NCI-H1436 treated with DMSO at 0.1 percent for 48 hours (cell line): Measurements from ENCODE around the gene CALR3.
"Not testable (repeated sequence)": the region's sequence is repeated elsewhere in the genome, so short reads cannot be mapped to it uniquely, and the experiment has no call there.

Experiments
- DNase-seq: peaks from one replicate; lab custom pipeline; 2025; lab: John Stamatoyannopoulos, UW

The CALR3 gene, protein sequence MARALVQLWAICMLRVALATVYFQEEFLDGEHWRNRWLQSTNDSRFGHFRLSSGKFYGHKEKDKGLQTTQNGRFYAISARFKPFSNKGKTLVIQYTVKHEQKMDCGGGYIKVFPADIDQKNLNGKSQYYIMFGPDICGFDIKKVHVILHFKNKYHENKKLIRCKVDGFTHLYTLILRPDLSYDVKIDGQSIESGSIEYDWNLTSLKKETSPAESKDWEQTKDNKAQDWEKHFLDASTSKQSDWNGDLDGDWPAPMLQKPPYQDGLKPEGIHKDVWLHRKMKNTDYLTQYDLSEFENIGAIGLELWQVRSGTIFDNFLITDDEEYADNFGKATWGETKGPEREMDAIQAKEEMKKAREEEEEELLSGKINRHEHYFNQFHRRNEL

DNA sequence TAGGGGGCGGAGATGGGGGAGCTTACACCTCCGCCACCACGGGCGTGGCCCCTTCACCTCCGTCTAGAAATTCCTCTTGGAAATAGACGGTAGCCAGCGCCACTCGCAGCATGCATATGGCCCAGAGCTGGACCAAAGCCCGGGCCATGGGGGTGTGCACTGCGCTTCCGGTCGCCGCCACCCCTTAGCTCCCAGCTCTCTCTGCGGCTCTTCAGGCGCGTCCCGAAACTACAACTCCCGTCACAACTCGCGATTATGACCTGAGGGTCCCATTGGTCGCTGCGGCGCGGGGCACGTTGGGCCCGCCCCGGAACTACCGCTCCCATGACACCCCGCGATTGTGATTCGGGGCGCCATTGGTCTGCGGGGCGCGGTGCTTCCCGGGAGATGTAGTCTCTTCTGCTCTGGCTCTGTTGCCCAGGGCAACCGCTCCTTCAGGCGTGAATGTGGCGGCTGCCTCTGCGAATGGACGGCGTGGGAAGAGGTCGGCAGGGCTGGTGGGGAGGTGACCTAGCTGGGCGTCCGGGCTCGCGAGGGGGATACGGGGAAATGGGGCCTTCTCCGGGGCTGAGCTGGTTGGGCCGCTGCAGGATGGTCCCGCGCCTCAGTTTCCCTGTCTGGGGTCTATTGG lies at the start of gene CALR3, which contains the start of gene C19orf44:
CALR3 (minus strand) TSS at position 186 of the 631 bp plus-strand sequence; CDS start at position 148, 38 bp downstream.
C19orf44 (plus strand) TSS at position 413 of the 631 bp plus-strand sequence. CDS start 4,399 bp downstream, outside the sequence.
- DNase-seq = peak; percentile 92

DNA sequence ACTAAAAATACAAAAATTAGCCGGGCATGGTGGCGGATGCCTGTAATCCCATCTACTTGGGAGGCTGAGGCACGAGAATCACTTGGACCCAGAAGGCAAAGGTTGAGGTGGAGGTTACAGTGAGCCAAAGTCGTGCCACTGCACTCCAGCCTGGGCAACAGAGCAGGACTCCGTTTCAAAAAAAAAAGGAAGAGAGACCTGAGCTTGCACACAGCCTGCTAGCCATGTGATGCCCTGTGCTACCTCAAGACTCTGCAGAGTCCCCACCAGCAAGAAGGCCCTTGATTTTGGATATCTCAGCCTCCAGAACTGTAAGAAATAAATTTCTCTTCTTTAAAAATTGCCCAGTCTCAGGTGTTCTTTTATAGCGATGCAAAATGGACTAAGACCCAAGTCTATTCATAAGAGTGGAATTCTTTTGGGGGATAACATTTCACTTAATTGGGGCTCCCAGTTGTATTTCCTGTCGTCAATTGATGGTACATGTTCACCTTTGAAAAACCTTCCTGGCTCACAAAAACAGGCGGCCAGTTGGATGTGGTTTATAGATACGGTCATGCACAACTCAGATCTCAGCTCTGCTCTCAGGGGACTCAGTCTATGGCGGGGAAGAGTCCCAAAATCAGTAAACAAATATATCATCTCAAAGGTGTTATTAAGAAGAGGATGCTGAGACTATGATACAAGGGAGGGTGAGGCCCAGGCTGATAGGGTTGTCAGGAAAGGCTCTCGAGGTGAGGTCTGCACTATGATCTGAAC lies 48.7 kb upstream of the CALR3 start:
- DNase-seq = no peak

DNA sequence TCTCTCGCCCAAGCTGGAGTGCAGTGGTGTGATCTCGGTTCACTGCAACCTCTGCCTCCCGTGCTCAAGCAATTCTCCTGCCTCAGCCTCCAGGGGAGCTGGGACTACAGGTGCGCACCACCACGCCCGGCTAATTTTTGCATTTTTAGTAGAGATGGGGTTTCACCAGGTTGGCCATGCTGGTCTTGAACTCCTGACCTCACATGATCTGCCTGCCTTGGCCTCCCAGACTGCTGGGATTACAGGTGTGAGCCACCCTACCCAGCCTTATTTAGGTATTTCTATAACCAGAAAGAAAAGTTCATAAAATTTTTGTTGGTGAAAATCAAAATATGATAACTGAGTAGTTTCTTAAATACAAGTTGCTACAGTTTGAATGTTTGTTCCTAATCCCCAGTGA lies 47.8 kb upstream of the CALR3 start:
- DNase-seq = not testable (repeated sequence)

DNA sequence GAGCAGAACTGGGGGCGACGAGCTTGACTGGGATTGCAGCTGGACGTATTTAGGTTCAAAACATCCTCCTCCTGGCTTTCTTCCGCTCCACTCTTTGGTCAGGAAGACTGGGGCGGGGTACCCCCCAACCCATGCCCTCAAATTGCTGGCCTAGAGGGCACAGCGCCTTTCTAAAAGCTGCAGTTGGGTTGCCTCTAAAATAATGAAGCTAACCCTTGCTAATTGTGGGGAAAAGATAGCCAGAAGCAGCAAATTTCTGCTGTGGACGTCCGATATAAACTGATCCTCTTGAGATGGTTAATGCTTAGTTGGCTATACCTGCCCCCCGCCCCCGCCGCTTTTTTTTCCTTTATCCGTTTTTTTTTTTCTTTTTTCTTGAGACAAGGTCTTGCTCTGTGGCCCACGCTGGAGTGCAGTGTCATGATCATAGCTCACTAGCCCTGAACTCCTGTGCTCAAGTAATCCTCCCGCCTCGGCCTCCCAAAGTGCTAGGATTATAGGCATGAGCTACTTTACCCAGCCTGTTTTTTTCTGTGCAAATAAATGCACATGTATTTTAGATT lies 47.0 kb upstream of the CALR3 start:
- no peak for DNase-seq

DNA sequence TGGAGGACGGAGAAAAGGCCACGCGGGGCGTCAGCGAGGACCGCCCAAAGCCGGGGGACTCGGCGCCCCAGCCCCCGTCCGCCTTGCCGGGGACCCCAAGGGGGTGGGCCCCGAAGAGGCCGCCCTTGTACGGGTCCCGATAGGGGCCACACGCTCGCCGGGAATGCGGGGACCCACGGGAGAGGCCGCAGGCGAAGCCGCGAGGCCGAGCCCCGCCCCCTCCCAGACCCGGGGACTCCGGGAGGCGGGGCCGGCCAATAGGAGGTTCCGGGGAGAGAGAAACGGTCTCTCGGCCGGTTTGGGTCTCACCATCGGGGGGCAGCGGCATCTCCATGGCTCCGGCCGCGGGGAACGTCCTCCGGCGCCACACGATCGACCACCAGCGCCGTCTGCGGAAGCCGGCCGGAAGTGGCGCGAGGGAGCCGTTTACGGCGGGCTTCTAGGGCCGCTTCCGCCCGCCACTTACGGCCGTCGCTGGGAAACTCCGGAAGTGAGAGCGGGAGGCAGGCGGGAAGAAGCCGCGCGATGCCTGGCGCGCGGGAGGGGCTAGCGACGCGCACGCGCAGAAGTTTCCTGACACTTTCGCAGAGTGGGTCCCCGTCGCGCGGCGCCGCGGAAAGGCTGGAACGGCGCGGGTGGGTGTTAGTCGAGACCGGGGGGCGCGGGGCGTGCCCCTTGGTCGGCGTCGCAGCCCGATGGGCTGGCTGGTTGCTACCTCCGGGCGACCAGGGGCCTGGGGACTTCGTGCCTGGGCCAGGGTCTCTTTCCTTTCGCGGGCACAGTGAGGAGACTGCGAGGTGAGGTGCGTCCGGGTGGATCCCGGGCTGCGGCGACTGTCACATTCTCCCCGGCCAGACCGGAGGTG lies 46.3 kb upstream of the CALR3 start, which contains the start of gene CHERP:
CHERP (minus strand) TSS at position 393 of the 865 bp plus-strand sequence; CDS start at position 334, 59 bp downstream.
- peak; percentile 46 for DNase-seq

DNA sequence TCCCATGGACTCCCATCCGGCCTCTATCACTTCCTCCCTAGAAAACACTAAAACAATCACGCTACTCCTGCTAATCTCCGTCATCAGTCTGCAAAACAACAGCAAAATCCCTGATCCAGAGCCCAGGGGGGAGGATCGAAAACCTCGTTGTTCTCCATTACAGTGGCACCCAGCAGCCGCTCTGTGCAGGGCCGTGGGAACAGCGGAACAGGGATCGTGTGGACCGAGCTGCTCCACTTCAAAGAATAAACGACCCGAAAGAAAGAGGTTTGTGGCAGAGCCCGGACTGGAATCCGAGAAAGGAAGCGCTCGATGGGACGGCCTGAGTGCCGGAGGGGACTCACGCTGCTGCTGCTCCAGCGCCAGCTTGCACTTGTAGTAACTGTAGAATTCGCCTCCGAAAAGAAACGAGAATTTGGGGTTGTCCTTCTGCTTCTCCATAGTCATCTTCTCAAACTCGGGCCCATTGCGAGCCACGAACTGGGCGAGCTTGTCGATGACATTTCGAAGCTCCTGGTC lies 45.6 kb upstream of the CALR3 start:
- no peak for DNase-seq

DNA sequence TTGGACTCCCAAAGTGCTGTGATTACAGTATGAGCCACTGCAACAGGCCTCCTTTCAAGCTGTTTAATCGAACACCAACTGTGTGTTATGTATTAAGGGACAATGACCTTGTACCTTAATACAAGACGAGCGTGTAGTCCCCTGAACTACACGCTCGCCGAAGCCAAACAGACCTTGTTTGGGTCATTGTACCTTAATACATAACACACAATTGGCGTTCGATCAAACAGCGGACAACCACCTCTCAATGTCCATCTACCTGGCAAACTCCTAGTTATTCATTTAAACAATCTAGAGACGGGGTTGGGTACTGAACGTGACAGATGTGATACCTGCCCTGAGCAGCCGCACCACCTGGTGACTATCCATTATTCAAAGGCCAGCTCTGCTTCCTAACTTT lies 45.0 kb upstream of the CALR3 start:
- no peak for DNase-seq

DNA sequence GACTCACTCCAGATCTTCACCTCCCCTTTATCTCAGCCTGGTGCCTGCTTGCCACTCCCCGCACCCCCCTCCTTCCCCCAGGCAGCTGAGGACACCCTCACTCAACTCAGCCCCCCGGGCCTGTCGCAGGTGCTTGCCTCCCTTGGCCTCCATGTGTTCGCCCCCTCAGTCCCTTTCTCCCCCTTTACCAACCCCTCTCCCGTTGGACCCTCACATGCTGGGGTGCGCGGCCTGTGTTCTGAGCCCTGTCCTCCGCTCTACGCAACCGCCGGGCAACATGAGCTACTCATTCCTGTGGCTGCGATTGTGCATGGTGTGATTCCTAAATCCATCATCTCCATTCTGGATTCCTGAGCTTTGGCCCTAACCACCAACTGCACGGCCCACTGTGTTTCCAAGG lies 41.1 kb upstream of the CALR3 start:
- DNase-seq = no peak

DNA sequence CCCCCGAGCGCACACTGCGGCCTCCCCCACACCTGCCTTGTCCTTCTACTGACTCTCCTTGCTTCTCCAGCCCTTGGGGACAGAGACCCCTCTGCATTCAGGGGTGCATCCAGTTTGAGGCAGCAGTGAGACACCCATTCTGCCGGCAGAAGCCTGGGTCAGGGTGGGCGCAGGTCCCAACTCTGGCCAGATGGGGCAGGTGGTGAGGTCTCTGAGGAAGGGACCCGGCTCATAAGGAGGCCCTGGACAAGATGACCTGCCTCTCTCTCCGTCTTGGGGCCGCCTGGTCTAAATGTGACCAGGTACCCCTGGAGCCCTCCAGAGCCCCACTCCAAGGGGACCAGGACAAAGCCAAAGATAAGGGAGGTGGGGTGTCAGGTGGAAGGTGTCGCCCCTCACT lies 40.2 kb upstream of the CALR3 start:
- no peak for DNase-seq

DNA sequence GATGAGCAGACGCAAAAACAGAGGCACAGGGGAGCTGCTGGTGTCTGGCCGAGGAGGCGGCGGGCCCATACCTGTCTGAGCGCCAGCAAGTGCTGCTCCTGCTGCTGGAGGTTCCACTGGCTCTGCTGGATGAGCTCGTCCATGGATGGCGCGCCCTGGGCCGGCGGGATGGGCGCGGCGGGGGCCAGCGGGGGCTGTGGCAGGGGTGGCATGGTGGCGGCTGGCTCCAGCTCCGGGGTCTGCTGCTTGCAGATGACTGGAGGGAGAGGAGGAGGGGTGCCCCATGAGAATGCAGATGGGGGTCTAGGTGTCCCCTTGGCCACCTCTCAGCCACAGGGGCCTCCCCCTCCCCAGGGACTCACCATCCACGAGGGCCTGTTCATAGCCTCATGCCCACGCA lies 39.4 kb upstream of the CALR3 start:
- no peak for DNase-seq

DNA sequence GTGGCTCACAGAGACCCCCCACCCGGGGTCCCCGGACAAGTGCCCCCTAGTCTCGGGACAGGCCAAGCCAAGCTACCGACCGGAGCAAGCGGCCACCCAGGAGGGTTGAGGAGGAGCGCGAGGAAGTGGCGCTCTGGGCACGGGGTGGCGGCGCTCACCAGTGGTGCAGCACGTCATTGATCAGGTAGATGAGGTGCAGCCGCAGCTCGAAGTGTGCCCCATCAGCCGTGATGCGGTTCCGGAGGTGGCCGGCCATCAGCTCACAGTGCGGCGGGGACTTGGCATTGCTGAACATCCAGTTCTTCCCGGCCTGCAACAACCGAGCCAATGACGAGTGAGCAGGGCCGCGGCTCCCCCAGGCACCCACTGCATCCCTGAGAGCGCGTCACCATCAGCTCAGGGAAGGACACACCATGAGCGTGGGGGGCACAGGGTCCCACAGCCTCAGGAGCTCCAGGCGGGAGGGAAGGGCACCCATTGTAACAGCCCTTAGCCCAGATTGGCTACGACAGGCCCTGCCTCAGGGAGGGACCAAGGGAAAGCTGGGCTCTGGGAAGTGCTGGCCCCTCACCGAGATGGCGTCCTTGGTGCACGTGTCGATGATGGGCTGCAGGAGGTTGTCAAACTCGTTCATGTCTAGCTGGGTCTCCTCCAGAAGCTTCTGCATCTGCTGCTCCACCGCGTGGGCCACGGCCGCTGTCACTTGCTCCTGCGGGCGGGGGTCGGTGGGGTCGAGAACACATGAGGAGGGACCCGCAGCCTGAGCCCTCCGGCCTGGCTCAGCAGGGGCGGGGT lies 36.7 kb upstream of the CALR3 start:
- no peak for DNase-seq

DNA sequence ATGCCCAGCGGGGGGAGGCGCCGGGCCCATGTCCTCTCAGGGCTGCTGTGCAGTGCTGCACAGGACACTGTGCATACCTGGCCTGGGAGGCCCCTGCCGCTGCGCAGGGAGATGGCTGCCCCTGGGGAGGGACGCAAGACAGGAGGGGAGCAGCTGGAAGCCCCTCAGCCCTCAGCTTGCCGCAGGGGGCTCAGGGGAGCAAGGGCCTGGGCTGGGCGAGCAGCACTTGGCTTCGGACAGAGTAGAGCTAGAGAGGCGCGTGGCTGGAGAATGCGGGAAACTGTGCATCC lies 35.4 kb upstream of the CALR3 start:
- DNase-seq = no peak

DNA sequence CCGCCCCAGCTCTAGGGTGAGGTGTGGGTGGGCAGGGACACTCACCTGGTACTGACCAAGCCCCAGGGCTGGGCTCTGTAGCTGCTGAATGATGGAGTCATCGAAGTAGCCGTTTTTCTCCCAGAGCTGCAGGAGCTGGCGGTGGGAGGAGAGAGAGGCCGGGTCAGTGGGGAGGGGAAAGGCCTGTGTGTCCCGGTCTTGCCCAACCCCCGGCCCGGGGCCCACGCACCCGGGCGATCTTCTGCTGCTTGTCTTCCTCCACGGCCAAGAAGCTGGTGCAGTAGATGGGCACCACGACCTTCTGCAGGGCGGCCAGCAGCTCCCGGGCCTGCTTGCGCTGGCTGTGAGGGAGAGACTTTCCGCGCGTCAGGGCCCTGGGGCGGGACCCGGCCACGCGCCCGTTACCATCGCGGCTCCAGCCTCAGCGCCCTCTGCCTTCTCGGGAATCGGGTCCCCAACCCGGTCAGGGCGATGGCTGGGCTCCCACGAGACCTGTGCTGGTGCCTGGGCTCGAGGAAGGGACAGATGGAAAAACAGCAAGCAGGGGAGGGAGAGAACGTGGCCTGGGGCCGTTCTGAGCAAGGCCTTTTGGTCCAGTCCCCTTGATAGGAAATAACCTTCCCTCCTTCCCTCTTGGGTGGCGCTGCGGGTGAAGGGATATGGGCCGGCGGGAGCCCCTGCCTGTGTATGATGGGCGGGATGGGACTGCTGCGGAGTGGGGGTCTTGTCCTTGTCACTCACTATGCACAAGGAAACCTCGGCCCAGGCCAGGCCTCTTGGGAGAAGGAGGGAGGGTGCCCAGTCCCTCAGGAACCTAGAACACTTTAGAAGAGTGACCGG lies 34.8 kb upstream of the CALR3 start:
- no peak for DNase-seq

DNA sequence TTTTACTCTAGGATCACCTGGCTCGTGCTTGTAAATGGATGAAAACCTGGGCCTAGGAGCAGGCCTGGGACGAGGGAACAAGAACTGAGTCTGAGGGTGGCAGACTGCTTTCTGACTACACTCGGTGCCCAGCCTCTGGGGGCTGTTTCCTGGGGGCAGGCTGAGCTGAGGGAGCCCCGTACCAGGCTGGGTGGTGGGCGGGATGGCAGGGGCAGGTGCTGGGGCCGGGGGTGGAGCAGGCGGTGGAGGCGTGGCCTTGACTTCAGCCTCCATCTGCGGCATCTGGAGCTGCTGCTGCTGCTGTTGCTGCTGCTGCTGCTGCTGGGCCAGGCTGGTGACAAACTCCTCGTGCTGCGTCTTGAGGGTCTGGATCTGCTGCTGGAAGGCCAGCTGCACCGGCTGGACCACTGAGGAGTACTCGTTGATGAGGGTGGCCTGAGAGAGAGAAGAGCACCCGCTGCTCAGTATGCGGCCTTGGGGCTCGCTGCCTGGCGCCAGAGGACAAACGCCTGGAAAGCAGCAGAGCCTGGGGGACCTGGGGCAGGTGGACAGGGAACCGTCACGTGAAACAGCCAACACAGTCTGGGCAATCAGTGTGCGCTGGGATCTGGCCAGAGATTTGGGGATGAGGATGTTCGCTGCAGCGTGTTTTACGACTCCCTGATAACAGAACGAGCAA lies 33.6 kb upstream of the CALR3 start:
- no peak for DNase-seq

DNA sequence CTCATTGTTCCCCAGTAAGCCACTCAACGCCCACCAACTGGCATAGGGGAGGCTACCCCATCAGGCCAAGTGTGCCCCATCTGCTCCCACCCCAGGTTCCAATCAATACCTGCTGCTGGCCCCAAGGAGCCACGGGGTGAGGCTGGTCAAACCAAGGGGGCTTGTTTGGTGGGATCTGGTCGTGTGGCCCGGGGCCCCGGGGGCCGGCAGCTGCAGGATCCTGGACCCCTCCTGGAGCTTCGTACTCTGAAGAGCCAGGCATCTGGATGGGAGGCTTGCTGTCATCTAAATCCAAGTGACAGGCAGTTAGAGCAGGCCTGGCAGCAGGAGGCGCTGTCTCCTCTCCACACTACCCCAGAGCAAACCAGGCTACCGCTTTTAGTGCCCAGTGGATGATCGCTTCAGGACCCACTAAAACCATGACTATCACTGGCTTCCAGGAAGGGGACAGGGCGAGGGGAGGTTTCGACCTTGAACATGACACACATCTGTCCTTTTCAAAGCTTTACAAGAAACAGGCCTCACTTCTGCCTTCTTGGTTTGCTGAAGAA lies 32.1 kb upstream of the CALR3 start:
- no peak for DNase-seq

DNA sequence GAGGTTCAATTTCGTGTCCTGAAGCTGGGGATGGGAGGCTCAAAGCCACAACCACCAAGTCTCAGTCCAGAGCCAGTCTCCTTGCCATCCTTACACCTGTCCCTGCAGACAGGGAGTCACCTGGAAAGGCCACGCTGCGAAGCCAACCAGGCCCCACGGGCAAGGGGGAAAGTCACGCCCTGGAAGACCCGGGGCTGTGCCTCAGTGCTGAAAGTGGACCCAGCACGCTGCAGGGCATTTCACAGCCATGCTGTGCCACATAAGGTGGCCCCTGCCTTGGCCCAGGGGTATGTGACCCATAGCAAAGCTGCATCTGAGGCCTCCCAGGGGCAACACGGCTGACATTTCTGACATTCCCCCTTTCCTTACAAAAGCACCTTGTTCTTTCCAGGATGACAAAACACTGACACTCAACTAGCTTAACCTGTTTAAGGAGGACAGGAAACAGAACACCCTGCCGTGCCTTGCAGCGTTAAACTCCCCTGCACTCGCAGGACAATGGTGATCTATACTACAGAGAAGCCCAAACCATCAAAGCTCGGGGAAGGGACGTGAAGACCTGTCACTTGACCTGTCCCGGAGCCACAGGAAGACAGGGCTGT lies 31.5 kb upstream of the CALR3 start:
- no peak for DNase-seq

DNA sequence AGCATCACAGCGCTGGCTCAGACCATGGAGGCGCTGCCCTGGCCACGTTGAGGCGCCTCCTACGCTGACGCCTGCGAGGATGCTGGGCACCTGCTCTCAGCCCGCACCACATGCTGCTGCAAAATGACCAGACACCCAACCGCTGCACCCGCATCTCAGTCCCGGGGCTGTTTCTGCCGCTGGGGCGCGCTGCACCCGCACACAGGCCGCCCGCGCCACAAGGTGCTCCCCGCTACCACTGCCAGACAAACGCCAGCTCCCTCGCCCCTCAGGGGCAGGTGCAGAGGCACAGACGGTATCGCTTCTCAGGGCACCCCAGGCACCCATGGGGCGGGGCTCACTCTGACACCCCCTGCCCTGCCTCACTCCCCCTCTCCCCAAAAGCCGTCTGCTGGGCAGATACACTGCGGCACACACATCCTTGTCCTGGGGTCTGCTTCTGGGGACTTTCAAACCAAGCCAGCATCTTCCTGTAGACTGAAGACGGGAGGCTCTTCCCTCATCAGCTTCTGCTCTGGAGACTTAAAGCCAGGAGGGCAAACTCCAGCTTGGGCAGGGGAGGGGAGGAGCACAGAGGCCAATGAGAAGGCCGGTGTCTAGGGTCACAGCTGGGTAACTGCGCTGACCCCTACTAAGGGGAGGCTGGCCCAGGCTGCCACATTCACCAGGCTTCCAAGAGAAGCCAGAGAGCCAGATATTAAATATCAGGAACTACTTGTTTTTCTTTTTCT lies 29.9 kb upstream of the CALR3 start:
- no peak for DNase-seq
